Measurements from ENCODE around the gene CASZ1. TPM values are rescaled to one million over a fixed set of nuclear protein-coding genes. Genes with fewer than 3 reads are reported as not detected.

CASZ1 gene
- polyA plus RNA-seq, 4 donors = 13.5 to 23.0 (median 14.5) TPM

DNA sequence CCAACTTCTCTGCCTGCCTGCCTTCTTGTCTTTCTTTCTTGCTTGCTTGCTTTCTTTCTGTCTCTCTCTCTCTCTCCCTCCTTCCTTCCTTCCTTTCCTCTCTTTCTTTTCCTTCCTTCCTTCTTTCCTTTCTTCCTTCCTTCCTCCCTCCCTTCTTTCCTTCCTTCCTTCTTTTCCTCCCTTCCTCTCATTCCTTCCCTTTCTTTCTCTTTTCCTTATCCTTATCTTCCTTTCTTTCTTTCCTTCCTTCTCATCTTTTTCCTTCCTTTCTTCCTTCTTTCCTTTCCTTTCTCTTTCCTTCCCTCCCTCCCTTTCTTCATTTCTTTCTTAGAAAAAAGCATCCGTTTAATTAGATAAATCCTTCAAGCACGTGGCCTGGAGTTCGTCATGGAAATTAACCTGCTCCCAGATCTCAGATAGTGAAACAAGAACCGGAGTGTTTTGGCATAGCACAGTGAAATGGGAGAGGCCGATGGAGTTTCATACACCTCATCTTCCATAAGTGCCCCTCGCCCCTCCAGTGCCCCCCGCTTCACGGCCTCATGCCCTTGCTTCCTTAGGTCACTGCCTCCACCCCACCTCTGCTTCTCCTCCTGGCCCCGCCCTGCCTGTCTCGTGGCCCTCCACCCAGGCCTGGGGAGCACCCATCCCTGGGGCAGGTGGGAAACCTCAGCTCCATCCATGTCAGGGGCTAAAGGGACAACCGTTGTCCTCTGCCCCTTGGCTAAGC lies 11.3 kb downstream of the CASZ1 start:
- Histone ChIP-seq H3K27ac (ENCODE audit: low read depth in 1 of 3, low read length in 2 of 3) (no peak overlapping the region), H3K4me3 (ENCODE audit: low read depth in 1 of 3, low read length in 3 of 3) (no peak overlapping the region), H3K9me3 (ENCODE audit: control insufficient read depth in 2 of 2, insufficient read depth in 1 of 2, low read depth in 1 of 2, low read length in 1 of 2) (no peaks in the 10 kb centered on the region), H3K4me1 (ENCODE audit: control insufficient read depth in 3 of 3, insufficient read depth in 2 of 3, low read depth in 1 of 3, low read length in 2 of 3) (peaks cover 0 to 27% (median 4%) of the 10 kb centered on the region in 3 donors), H3K36me3 (ENCODE audit: control insufficient read depth in 3 of 3, insufficient read depth in 2 of 3, low read depth in 1 of 3, low read length in 3 of 3) (no peaks in the 10 kb centered on the region), H3K27me3 (ENCODE audit: control insufficient read depth in 3 of 3, insufficient read depth in 3 of 3, low read length in 3 of 3) (peaks cover 0 to 3% (median 0%) of the 10 kb centered on the region in 3 donors)
- WGBS, 3 donors = 22 to 45% (median 35%) methylated on average over 11 of the region's 11 CpGs
- FAIRE-seq = no peak
- DNase-seq = peak in 1 of 2 donors; percentile 47

DNA sequence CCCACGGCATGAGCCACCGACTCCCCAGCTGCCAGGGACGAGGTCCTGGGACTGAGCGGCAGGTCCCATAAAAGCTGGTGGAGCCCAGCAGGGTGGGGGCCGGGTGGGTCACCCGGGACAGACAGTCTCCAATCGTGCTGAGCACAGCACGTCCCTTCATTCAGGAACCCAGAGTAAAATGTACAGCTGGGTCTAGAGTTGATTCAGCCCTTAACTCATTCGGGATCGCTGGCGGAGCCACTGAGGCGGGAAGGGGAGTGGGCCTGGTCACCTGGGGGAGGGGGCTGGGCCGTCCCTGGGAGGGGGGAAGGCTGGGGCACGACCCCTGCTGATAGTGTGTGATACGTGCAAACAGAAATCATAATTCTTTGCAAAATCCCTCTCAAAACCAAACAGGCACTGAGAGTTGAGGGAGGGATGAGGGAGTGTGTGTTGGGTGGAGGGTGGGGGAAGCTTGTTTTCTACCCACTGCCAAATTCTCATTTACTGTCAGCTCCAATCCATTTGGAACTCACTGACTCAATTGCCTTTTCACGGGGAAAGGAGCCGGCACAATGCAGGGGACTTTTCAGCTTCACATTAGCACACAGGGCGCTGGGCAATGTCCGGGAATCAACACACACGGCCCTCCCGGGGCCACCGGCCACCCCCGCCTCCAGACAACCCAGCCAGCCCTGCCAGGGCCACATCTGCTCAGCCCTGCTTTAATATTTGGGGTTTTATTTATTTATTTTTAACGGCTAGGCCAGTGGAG lies 13.8 kb downstream of the CASZ1 start:
- Histone ChIP-seq H3K4me3 (ENCODE audit: low read depth in 1 of 3, low read length in 3 of 3) (no peak overlapping the region), H3K36me3 (ENCODE audit: control insufficient read depth in 3 of 3, insufficient read depth in 2 of 3, low read depth in 1 of 3, low read length in 3 of 3) (no peaks in the 10 kb centered on the region), H3K27me3 (ENCODE audit: control insufficient read depth in 3 of 3, insufficient read depth in 3 of 3, low read length in 3 of 3) (no peaks in the 10 kb centered on the region), H3K9me3 (ENCODE audit: control insufficient read depth in 2 of 2, insufficient read depth in 1 of 2, low read depth in 1 of 2, low read length in 1 of 2) (no peaks in the 10 kb centered on the region), H3K27ac (ENCODE audit: low read depth in 1 of 3, low read length in 2 of 3) (no peak overlapping the region), H3K4me1 (ENCODE audit: control insufficient read depth in 3 of 3, insufficient read depth in 2 of 3, low read depth in 1 of 3, low read length in 2 of 3) (peaks cover 0 to 26% (median 2%) of the 10 kb centered on the region in 3 donors)
- DNase-seq = peak in 1 of 2 donors; percentile 31
- whole genome bisulfite sequencing, 3 donors = 26 to 56% (median 37%) methylated on average over 24 of the region's 24 CpGs
- no peak for FAIRE-seq

DNA sequence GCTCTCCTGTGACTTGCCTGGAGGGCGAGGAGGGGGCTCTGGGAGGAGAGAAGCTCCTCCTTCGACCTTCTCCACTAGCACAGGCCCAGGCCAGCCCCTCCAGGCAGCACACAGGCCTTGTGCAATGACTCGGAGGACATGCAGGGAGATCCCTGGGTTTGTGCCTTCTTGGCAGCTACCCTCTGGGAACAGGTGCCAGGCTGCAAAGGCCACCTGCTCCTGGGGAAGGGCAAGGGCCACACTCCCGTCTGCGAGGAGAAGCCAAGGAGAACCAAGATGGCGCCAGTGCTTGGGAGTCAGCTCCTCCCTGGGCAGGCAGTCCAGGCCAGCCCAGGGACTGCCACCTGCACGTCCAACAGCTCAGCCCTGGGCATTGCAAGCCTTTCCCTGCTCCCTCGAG lies 15.3 kb downstream of the CASZ1 start:
- peaks cover 0 to 26% (median 2%) of the 10 kb centered on the region in 3 donors for H3K4me1 ChIP-seq (ENCODE audit: control insufficient read depth in 3 of 3, insufficient read depth in 2 of 3, low read depth in 1 of 3, low read length in 2 of 3)
- peaks cover 0 to 10% (median 0%) of the 10 kb centered on the region in 3 donors for H3K36me3 ChIP-seq (ENCODE audit: control insufficient read depth in 3 of 3, insufficient read depth in 2 of 3, low read depth in 1 of 3, low read length in 3 of 3)
- H3K27ac ChIP-seq (ENCODE audit: low read depth in 1 of 3, low read length in 2 of 3) = peak overlapping the region in 2 of 3 donors; percentile 36 to 75
- WGBS, 3 donors = 12 to 59% (median 20%) methylated on average over 7 to 8 of the region's 8 CpGs
- H3K4me3 ChIP-seq (ENCODE audit: low read depth in 1 of 3, low read length in 3 of 3) = no peak overlapping the region
- no peaks in the 10 kb centered on the region for H3K9me3 ChIP-seq (ENCODE audit: control insufficient read depth in 2 of 2, insufficient read depth in 1 of 2, low read depth in 1 of 2, low read length in 1 of 2)
- no peaks in the 10 kb centered on the region for H3K27me3 ChIP-seq (ENCODE audit: control insufficient read depth in 3 of 3, insufficient read depth in 3 of 3, low read length in 3 of 3)
- peak in 1 of 2 donors; percentile 91 for DNase-seq
- no peak for FAIRE-seq

DNA sequence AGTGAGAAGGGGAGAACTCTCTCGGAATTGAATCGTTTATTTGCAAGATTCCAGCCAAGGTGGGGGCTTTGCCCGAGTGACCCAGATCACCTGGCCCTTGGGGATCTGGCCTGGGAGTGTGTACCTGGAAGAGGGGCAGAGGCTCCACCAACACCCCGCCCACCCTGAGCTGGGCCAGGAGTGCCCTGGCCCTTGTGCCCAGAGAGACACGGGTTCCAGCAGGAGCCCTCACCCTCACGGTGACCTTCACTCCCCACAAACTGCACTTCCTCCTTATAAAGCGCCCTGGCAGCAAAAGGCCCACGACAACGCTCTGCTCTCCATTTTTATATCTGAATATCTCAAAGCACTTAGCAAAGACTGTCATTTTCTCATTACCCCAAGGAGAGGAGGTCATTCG lies 16.6 kb downstream of the CASZ1 start:
- Histone ChIP-seq H3K27ac (ENCODE audit: low read depth in 1 of 3, low read length in 2 of 3) (peak overlapping the region; percentile 25 to 91 (median 85)), H3K36me3 (ENCODE audit: control insufficient read depth in 3 of 3, insufficient read depth in 2 of 3, low read depth in 1 of 3, low read length in 3 of 3) (peaks cover 0 to 17% (median 0%) of the 10 kb centered on the region in 3 donors), H3K9me3 (ENCODE audit: control insufficient read depth in 2 of 2, insufficient read depth in 1 of 2, low read depth in 1 of 2, low read length in 1 of 2) (no peaks in the 10 kb centered on the region), H3K27me3 (ENCODE audit: control insufficient read depth in 3 of 3, insufficient read depth in 3 of 3, low read length in 3 of 3) (no peaks in the 10 kb centered on the region), H3K4me3 (ENCODE audit: low read depth in 1 of 3, low read length in 3 of 3) (no peak overlapping the region), H3K4me1 (ENCODE audit: control insufficient read depth in 3 of 3, insufficient read depth in 2 of 3, low read depth in 1 of 3, low read length in 2 of 3) (peaks cover 0 to 26% (median 5%) of the 10 kb centered on the region in 3 donors)
- DNase-seq (peak; percentile 34 to 78), FAIRE-seq (no peak)
- WGBS, 3 donors = 12 to 46% (median 39%) methylated on average over 10 of the region's 10 CpGs

DNA sequence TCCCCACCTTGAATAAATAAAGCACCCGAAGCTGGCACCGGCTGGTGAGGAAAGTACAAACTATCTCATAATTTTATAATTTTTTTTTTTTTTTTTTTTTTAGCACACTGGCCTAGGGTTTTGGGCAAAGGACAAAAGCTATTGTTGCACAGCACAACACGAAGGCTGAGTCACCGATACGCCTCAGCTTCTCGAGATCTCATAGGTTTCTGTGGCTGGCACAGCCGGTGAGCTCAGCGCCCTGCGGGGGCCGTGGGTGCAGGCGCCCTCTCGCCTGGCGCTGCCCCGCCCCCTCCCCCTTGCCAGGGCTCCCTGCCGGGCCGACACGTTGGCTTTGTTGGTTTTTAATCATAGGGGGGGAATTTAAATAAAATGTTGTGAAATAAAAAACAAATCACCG lies 17.2 kb downstream of the CASZ1 start:
- FAIRE-seq (no peak), DNase-seq (peak; percentile 35 to 95)
- peak overlapping the region; percentile 25 to 91 (median 85) for H3K27ac ChIP-seq (ENCODE audit: low read depth in 1 of 3, low read length in 2 of 3)
- H3K4me1 ChIP-seq (ENCODE audit: control insufficient read depth in 3 of 3, insufficient read depth in 2 of 3, low read depth in 1 of 3, low read length in 2 of 3) = peaks cover 0 to 26% (median 6%) of the 10 kb centered on the region in 3 donors
- peaks cover 0 to 19% (median 0%) of the 10 kb centered on the region in 3 donors for H3K36me3 ChIP-seq (ENCODE audit: control insufficient read depth in 3 of 3, insufficient read depth in 2 of 3, low read depth in 1 of 3, low read length in 3 of 3)
- WGBS, 3 donors = 18 to 66% (median 45%) methylated on average over 18 of the region's 18 CpGs
- no peaks in the 10 kb centered on the region for H3K9me3 ChIP-seq (ENCODE audit: control insufficient read depth in 2 of 2, insufficient read depth in 1 of 2, low read depth in 1 of 2, low read length in 1 of 2)
- H3K4me3 ChIP-seq (ENCODE audit: low read depth in 1 of 3, low read length in 3 of 3) = no peak overlapping the region
- H3K27me3 ChIP-seq (ENCODE audit: control insufficient read depth in 3 of 3, insufficient read depth in 3 of 3, low read length in 3 of 3) = no peaks in the 10 kb centered on the region

DNA sequence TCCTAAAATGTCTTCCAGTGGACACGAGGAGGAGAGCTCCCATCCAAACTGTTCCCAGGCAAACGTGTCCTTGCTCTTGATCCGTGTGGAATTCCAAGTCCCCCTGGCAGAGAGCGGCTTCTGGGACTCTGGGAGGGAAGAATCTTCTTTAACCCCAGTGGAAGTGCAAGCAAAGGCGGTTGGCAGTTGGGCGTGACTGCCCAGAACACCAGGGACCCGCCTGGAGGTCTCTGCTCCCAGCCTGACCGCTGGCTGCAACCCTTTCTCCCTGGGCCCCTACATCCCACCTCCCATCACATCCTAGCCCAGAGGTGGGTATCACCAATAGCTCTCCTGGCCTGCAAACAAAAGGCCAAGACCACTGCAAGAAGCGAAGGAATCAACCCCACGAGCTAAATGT lies 17.8 kb downstream of the CASZ1 start:
- 17 to 59% (median 31%) methylated on average over 10 of the region's 10 CpGs for WGBS, 3 donors
- H3K27ac ChIP-seq (ENCODE audit: low read depth in 1 of 3, low read length in 2 of 3) = peak overlapping the region; percentile 42 to 82 (median 80)
- no peaks in the 10 kb centered on the region for H3K27me3 ChIP-seq (ENCODE audit: control insufficient read depth in 3 of 3, insufficient read depth in 3 of 3, low read length in 3 of 3)
- H3K36me3 ChIP-seq (ENCODE audit: control insufficient read depth in 3 of 3, insufficient read depth in 2 of 3, low read depth in 1 of 3, low read length in 3 of 3) = peaks cover 0 to 19% (median 0%) of the 10 kb centered on the region in 3 donors
- H3K9me3 ChIP-seq (ENCODE audit: control insufficient read depth in 2 of 2, insufficient read depth in 1 of 2, low read depth in 1 of 2, low read length in 1 of 2) = no peaks in the 10 kb centered on the region
- peak in 1 of 2 donors; percentile 46 for DNase-seq
- FAIRE-seq = no peak
- H3K4me1 ChIP-seq (ENCODE audit: control insufficient read depth in 3 of 3, insufficient read depth in 2 of 3, low read depth in 1 of 3, low read length in 2 of 3) = peaks cover 0 to 26% (median 6%) of the 10 kb centered on the region in 3 donors
- H3K4me3 ChIP-seq (ENCODE audit: low read depth in 1 of 3, low read length in 3 of 3) = no peak overlapping the region

DNA sequence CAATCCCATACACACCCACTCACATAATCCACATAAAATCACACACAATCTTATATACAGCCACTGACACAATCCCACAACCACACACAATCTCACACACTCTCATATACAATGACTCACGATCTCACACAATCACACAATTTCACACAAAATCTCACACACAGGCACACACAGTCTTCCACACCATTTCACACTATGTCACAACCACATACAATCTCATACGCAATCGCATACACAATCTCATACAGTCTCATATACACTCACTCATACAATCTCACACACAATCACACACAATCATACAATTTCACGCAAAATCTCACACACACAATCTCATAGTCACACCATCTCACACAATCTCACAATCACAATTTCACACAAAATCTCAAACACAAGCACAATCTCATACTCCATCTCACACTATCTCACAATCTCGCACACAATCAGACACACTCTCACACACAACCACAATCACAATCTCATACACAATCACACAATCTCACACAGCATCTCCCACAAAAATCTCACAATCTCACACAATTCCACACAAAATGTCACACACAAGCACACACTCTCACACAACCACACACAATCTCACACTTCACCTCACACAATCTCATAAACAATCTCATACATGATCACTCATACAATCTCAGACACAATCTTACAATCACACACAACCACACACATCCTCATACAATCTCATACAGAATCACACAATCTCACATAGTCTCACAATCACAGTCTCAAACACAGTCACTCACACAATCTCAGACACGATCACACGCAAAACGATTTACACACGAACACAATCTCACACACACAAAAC lies 18.5 kb downstream of the CASZ1 start:
- no peak for FAIRE-seq
- Histone ChIP-seq H3K27ac (ENCODE audit: low read depth in 1 of 3, low read length in 2 of 3) (peak overlapping the region in 2 of 3 donors; percentile 80 to 82), H3K36me3 (ENCODE audit: control insufficient read depth in 3 of 3, insufficient read depth in 2 of 3, low read depth in 1 of 3, low read length in 3 of 3) (peaks cover 0 to 19% (median 0%) of the 10 kb centered on the region in 3 donors)

More for the DNA sequence above, 18.5 kb downstream of the CASZ1 start:
- no peak overlapping the region for H3K4me3 ChIP-seq (ENCODE audit: low read depth in 1 of 3, low read length in 3 of 3)
- WGBS, 3 donors = 65 to 82% (median 69%) methylated on average over 9 of the region's 9 CpGs
- no peaks in the 10 kb centered on the region for H3K9me3 ChIP-seq (ENCODE audit: control insufficient read depth in 2 of 2, insufficient read depth in 1 of 2, low read depth in 1 of 2, low read length in 1 of 2)
- peaks cover 0 to 23% (median 6%) of the 10 kb centered on the region in 3 donors for H3K4me1 ChIP-seq (ENCODE audit: control insufficient read depth in 3 of 3, insufficient read depth in 2 of 3, low read depth in 1 of 3, low read length in 2 of 3)
- no peak for DNase-seq
- no peaks in the 10 kb centered on the region for H3K27me3 ChIP-seq (ENCODE audit: control insufficient read depth in 3 of 3, insufficient read depth in 3 of 3, low read length in 3 of 3)
